NCI-H1417 (cell line): ENCODE measurements around the gene SVBP.
A peak's percentile ranks its signal among the peaks of the same experiment; 100 is the strongest.
"Not testable (repeated sequence)": the region's sequence is repeated elsewhere in the genome, so short reads cannot be mapped to it uniquely, and the experiment has no call there.

ENCODE experiments used
- DNase-seq, 3 experiments: peaks; one replicate each; lab custom pipeline; 2025; lab: John Stamatoyannopoulos, UW

The SVBP gene

DNA sequence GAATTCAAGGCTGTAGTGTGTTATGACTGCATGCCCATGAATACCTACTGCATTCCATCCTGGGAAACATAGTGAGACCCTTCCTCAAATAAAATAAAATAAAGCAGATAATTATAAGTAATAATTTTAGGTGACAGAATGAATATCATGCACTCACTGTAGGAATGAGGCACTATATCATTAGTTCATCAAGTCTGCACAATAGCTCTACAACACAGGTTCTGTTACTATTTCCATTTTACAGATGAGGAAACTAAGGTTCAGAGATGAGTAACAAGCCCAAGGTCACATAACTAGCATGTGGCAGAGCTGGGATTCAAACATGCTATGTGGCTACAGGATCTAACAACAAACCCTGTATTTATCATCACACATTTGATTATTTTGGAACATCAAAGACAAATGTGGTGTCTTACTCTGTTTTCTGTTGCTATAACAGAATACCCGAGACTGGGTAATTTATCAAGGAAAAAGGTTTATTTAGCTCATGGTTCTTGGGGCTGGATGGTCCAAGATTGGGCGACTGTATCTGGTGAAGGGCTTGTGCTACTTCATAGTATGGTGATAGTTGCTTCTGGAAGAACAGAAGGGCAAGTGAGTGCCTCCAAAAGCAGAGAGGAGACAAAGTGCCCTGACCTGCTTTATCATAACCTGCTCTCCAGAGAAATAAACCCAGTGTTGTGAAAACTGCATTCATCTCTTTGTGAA is 24.4 kb upstream of the SVBP start:
- no peak for DNase-seq

DNA sequence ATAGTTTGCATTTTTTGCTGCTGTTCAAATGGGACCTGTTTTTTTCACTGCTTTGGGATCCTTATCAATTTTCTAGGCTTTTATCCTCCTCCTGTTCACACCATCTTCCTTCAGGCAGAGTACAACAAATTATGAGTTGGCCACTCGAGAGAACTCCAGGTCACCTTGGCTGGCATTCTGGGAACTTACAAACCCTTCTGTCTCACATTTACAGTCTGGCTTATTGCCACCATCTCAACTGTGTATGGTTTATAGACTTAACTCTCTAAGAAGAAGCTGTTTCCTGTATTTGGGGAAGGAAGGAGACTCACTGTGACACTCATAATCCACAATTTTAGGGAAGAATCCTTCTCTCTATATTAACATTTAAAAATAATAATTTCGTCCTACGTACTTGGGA is 23.8 kb upstream of the SVBP start:
- DNase-seq: no peak

DNA sequence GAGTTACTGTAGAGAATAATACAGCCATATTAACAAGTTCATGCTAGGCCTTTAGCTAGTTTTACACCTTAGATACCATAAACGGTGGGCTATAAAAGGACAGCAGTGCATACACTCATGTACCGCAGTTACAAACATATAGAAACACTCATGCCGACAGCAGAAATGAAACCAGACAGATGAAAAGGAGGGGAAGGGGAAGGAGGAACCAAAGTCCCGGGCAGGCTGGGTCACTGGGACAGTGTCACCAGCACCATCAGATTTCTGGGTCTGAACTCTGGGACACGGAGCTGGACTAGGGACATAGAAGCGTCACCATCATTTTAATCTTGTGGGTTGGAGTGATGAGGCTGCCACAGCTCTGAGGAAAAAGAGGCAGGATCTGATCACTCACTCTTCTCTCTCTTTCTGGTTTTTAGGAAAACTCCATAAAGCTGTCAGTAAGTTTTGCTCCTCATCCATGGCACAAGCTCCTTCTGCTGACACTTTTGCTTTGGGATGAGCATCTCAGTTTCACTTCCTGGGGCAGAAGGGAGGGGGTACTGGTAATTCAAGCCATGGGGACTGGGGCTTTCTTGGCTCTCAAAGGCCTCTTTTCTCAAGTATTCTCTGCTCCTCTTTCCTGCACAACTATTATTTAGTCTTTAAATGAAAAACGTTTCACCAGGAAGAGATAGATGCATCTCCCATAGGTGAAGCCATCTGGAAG is 21.4 kb upstream of the SVBP start:
- no peak for DNase-seq

DNA sequence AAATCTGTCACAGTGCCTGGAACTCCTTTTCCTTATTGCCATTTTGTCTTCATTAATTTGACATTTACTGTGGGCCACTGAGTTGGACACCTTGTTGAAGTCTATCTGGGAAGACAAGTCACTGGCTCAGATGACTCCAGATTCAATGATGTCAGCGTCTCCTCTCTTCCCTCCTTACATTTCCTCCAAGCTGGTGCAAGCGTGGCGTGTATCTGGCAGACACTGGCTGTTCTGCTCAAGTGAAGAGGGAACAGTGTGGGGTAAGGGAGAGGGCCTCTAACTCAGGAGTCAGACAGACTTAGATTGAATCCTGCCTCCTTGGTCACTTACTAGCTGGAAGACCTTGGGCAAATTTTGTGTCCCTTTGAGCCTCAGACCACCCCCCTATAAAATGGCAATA is 20.5 kb upstream of the SVBP start:
- no peak for DNase-seq

DNA sequence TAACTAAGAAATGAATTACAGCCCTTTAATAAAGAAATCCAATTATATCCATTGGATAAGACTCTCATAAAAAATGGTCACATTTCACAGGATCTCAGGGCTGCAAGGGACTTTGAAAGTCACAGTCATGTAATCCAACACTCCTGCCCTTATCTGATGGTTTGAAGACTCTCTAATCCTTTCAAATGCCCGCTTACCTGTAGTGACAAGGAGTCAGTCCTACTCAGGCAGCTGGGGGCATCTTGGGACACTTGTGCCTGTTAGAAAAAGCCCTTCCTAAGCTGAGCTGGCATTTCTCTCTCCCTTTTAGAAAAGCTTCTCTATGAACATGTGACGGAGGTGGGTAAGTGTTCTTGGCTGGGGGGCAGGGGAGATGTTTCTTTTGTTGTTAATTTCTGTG is 18.2 kb upstream of the SVBP start:
- no peak for DNase-seq

DNA sequence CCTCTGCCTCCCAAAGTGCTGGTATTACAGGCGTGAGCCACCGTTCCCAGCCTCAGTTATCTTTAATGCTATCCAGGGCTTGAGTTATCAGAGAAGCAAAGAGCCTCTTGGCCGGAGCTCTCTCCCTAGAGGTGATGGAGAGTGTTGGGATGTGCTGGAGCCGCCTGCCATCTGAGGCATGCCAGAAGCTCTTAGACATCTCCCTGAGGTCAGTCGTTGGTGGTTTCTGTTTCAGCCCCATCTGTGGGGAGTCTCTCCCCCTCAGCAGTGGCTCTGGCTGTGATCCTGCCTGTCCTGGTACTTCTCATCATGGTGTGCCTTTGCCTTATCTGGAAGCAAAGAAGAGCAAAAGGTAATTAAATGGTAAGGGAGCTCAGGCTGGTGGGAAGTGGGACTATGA is 17.6 kb upstream of the SVBP start:
- DNase-seq: no peak

DNA sequence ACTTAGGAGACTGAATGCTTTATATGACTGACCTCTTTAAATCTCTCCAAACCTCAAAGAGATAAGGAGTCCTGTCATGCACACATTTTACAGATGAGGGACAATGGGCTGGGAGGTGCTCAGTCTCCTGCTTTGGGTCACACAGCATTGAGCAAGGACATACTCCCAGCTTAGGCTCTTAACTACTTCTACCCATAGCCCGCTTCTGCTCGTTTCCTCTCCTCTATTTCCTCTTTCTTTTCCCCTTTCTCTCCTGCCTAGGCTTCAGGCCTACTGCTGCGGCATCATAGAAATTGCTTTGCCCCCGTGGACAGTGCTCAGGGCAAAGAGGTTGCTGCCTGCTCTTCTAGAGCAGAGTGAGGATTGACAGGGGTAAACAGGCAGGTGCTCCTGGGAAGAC is 16.8 kb upstream of the SVBP start:
- DNase-seq: no peak

DNA sequence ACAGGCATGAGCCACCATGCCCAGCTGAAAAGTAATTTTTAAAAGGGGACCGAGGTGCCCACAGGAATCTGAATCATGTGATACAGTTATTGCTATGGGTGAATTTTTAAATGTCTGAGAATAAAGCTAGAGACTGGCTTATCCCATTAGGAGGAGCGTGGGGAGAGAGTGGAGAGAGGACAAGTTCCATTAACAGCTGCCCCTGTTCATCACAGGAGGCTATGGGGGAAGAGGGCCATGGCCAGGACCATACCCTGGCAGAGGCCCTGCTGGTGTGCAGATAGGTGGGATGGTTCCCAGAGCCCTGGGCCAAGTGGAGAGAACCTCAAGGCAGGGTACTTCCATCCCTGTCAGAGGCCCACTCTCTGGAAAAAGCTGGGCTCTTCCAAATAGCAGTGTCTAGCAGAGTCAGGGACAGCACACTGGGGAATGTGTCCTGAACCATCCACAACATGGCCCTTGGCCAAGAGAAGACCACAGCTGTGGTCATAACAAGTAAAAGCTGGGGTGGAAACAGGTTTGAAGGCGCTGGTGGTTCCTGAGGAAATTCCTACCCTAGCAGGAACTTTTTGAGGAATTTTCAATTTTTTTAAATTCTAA is 15.5 kb upstream of the SVBP start:
- DNase-seq: no peak

DNA sequence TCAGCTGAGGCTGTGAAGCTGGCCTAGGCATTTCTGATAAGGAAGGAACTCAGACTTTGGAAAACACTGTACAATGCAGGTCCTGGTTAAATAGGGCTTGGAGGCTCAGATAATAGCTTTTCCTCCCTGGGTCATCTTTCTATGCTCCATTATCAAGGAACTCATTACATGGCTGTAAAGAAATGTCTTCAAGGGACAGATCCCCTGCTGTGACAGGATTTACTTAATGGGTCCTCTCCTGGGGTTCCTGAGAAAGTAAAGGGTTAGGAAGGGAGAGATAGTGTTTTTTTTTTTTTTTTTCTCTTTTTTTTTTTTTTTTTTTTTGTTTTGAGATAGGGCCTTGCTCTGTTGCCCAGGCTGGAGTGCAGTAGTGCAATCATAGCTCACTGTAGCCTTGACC is 14.1 kb upstream of the SVBP start:
- no peak for DNase-seq

DNA sequence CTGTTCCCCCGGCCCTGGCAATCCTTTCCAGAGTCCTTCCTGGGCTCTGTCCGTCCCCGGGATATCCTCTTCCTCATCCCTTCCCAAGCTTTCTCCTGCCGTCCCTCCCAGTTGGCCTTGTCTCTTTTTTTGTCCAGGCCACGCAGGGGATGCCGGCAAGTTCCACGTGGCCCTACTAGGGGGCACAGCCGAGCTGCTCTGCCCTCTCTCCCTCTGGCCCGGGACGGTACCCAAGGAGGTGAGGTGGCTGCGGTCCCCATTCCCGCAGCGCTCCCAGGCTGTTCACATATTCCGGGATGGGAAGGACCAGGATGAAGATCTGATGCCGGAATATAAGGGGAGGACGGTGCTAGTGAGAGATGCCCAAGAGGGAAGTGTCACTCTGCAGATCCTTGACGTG is 13.4 kb upstream of the SVBP start:
- DNase-seq: no peak

DNA sequence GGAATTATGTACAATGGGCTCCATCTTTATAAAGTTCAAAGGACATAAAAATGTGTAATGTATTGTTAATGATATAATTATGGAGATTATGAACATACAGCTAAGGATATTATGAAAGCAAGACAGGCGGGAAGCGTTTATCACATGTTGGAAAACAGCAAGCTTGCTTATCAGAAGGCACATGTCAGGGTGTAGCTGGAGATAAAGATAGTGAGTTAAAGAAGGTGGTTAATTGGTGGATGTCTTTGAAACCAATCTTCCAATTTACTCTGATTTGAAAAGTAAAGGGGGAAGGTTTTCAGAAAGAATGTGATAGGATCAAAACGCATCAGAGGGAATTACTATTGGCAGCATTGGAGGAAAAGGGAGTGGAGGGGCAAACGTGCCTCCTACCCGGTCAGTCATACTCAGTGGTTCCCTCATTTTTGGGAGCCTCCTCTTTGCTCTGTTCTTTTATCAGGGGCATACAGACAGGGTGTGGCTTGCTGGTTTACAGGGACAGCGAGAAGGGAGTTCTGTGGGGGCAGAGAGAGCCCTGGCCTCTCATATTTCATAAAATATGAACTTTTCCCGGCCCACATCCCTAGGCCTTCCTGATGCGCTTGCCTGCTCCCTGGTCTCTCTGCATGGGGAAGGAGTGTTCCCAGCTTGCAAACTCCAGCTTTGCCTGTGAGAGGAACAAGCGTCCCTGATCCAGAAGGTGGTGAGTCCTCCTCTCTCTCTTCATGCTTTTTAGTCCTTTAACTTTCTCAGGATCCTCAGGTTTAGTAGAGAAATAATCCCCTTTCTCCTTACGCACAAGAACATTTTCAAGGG is 8.0 kb upstream of the SVBP start:
- no peak for DNase-seq

DNA sequence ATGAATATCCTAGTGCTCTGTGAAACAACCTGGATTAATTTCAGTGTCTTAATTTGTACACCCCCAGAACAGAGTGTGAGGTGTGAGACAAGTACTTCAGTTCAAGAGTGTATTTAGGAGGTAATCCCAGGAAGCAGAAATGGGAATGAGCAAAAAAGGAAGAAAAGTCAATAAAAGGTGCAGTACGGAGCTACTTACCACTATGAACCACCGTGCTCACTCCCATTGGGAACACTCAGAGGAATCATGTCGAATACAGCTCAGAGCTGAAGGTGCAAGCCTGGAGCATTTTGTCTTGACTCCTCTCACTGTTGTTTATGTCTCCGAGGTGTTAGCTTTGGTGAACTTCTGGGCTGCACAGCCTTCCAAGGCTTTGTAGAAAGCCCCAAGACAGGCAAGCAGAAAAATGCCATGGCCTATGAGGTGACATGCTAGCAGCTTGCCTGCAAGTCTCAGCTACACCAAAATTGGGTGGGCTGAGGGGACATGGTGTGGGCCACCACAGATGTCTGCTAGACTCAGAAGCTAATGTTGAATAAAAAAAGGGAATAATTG is 7.4 kb upstream of the SVBP start:
- no peak for DNase-seq

DNA sequence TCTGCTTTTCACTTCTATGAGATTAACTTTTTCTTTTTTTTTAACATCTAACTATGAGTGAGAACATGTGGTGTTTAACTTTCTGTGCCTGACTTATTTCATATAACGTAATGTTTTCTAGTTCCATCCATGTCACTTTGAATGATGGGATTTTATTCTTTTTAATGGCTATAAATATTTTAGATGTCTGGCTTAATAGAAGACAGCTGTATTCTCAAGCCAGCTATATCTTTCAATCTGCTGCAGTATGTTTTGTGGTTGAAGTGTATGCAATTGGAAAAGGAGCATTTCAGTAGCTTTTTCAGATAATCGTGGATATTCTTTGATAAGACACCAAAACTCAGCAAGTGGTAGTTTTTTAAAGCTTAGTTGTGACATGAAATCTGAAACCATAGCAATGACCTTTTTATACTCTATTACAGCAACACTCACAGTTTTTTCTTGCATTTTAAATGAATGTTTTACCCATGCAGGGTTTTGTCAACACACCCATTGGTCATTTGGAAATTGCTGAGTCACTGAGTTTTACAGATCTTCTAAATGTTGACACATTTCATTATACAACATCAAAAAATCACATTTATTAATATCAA is 5.7 kb upstream of the SVBP start:
- peak in 1 of 3 experiments; percentile 21 for DNase-seq

DNA sequence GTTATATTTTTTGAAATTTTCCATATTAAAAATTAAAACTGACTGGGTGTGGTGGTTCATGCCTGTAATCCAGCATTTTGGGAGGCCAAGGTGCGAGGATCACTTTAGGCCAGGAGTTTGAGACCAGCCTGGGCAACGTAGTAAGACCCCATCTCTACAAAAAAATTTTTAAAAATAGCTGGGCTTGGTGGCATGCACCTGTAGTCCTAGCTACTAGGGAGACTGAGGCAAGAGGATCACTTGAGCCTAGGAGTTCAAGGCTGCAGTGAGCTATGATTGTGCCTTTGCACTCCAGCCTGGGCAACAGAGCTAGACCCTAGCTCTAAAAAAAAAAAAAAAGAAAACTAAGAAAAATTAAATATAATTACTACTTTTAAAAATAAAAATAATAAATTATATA is 4.5 kb upstream of the SVBP start:
- DNase-seq: no peak

DNA sequence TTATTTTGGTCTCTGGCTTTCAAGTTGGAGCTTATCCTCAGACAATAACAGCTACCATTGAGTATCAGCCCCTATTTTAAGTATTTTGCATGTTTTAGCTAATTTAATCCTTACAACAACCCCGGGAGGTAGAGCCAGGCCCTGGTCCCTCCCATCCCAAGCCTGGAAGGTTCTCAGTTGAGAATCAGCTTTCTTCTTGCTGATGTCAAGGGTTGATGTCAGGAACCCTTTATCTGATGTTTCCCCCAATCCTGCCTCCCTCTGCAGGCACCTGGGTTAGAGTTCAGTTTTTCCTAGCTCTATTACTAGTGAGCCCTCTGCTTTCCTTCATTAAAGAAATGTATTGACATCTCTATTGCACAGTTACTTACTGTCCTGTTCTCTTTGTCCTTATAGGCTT is 3.6 kb upstream of the SVBP start:
- DNase-seq: no peak

DNA sequence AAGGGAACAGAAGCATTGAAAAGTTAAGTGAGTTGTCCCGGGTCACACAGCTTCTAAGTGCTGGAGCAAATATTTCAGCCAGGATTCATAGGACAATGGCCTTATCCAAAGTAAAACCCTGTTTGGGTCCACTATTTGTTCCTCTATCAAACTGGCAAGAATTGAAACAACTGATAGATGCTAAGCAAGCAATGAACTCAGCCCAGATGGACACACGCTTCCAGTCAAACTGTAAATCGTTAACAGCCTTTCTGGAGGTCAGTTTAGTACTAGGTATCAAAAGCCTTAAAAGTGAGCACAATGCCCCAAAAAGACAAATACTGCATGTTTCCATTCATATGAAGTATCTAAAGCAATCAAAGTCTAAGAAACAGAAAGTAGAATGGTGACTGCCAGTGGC is 779 bp upstream of the SVBP start:
- DNase-seq: no peak

DNA sequence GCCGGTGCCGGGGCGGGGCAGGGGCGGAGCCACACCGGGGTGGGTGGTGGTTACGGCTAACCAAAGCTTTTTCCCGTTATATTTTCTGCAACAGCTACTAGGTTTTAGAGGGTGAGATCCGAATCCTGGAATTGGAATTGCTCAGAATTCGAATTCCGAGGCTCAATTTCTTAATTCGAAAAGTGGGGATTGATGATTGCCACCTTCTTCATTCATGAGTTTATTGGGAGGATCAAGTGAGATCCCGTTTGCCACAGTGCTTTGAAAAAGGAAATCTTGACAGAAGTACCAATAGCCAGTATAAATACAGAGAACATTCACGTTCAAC is 207 bp upstream of the SVBP start:
- no peak for DNase-seq

DNA sequence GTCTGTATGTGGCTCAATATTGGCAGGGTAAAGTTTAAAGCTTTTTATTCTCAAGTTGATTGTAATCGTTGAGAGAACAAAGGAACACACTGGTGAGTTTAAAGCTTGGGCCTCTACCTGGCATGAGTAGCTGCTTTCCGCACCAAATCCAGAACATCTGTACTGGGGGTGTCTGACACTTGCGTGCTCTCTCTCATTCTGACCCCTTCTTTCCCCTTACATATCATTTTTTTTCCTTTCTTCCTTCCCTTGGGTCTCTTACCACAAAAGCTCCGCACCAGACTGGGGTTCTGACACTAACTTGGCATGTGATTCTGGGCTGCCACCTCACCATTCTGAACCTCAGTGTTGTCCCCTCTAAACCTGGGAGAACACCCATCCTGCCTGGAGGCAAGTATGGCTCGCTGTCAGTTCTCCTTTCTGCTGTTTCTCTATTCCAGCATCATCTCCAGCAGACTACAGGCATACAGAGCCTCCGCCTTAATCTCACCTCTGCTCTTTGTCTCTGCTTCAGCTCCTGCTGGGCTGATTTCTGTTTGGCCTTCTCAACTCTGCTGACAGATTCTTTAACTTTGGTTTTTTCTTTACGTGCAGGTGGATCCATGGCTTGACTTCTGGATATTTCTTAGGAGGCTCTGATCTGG is 1.1 kb downstream of the SVBP start:
- DNase-seq: peak in 2 of 3 experiments; percentile 54 to 73

DNA sequence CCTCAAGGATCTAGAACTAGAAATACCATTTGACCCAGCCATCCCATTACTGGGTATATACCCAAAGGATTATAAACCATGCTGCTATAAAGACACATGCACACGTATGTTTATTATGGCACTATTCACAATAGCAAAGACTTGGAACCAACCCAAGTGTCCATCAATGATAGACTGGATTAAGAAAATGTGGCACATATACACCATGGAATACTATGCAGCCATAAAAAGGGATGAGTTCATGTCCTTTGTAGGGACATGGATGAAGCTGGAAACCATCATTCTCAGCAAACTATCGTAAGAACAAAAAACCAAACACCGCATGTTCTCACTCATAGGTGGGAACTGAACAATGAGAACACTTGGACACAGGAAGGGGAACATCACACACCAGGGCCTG is 2.4 kb downstream of the SVBP start:
- not testable (repeated sequence) for DNase-seq

DNA sequence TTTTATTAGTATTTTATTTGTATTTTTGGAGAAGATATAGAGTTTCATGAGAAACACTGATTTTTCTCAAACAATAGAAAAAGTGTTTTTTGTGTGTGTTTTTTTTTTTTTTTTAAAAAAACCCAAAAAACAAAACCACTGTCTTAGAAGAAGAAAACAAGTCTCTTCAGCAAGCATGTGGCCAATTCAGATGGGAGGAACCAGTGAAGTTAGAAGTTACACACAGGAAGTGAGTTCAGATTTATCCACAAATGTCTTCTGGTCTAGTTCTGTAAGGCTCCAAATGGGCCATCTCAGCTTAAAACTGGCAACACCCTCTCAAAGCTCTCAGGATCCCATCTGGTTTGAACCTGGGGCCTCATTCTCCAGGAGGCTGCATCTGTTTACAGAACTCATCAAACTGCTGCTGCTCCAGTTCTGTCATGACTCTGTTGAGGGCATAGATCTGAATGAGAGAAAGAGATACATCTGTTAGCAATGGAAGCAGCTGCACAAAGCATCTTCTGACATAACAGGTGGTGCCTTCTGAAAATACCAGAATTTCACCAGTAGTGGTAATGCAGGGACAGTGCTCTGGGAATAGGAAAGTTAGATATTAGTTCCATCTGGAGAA is 10.0 kb downstream of the SVBP start:
- DNase-seq: no peak

DNA sequence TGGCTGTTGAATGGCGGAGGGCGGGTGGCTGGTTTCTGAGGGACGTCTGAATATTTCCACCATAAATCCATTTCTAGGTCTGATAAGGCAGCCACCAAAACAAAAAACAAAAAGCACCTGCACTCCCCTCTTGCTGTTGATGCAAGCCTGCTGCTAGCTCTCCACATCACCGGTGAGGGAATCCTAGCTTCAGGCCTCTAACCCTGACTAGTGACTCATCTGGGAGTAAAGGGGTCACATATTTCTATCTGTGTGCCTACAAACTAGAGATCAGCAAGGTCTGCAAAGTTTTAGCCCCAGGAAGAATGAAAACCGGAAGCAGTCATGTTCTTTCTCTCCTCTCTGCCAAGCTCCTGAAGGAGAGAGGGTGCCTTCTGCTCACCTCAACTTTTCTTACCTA is 10.6 kb downstream of the SVBP start:
- no peak for DNase-seq
